Activated CD8-positive, alpha-beta memory T cell treated with anti-CD3 and anti-CD28 coated beads for 24 hours (primary cell): ENCODE results near the gene PHF23.
"Not testable (repeated sequence)": the region's sequence is repeated elsewhere in the genome, so short reads cannot be mapped to it uniquely, and the experiment has no call there.

Experiments used
- DNase-seq: peaks from one replicate; pipeline ENCODE4 v3.0.0-alpha.2; 2020

PHF23 gene

DNA sequence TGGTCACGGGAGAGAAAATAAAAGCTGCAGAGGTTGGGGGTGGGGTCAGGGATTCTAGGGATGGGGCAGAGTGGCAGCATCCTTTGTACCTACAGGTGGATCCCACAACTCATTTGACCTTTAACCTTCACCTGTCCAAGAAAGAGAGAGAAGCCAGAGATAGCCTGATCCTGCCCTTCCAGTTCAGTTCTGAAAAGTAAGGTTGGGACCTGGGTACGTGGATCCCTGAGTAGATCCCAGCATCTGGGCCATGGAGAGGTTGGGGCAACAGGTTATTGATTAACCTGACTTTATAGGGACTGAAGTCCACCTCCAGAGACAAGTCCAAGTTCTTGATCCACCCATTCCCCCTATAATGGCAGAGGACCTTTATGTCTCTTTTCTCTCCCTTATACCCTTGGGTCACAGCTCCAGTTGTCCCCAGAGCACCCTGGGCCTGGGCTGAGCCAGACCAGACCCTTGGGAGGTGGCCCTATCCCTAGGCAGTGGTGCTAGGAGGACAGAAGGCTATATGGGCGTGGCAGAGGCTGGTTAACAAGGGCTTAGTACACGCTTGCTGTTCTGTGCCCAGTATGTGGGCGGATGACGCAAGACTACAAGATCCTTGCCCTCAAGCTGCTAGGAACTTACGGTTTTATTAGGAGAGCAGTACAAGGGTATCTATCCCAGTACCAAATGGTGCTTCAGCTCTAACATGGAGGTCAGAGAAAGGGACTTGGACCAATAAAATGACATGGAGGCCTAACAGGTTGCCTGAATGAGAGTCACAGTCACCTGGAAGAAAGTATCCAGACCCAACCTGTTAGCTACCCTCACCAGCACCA lies 19.7 kb upstream of the PHF23 start:
- no peak for DNase-seq

DNA sequence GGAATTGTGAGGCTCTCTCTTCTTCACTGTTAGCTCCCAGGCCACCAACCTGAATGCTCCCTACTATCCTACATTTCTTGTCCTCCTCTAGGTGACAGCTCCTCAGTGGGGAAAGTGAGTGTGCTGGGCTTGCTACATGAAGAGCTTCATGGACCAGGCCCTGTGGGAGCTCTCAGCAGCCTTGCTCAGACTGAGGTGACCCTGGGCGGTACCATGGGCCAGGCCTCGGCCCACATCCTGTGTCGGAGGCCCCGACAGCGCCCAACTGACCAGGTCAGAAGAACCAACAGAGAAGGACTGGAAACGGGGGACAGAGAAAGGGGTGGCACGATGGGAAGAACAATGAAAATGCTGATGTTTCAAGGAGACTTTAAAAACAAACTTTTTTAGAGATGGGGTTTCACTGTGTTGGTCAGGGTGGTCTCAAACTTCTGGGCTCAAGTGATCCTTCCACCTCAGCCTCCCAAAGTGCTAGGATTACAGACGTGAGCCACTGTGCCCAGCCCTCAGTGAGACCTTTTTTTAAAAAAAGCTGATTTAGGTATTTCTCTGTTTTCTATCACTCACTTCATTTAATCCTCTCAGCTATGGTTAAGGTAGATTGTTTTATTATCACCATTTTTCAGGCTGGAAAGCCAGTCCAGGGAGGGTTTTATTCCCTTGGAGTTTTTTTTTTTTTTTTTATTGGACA lies 17.7 kb upstream of the PHF23 start:
- no peak for DNase-seq

DNA sequence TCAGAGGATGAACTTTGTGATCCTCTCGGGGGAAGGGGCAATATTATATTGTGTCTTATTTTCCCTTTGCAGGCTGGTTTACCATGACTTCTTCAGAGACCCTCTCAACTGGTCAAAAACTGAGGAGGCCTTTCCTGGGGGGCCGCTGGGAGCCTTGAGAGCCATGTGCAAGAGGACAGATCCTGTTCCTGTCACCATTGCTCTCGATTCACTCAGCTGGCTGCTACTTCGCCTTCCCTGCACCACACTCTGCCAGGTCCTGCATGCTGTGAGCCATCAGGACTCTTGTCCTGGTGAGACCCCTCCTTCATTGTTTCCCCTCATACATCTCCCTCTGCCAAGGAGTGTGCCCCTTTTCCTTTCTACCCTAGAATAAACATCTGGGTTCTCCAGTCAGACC lies 15.3 kb upstream of the PHF23 start:
- DNase-seq: no peak

DNA sequence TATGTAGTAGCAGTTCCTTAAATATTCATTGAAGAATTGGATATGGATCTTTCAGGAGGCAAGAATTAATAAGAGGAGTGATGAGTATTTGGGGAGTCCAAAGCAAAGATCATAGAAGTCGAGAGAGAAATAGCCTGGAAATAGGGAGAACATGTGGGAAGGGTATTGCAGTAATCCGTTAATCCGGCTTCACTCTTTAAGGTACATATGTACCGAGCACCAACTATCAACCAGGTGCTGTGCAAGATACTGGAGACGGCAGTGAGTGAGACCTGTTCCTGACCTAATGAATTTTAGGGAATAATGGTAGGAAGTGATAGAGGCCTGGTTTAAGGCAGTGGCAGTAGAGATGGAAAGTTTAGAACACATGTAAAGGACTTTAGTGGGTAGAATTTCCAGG lies 13.8 kb upstream of the PHF23 start:
- DNase-seq: no peak

DNA sequence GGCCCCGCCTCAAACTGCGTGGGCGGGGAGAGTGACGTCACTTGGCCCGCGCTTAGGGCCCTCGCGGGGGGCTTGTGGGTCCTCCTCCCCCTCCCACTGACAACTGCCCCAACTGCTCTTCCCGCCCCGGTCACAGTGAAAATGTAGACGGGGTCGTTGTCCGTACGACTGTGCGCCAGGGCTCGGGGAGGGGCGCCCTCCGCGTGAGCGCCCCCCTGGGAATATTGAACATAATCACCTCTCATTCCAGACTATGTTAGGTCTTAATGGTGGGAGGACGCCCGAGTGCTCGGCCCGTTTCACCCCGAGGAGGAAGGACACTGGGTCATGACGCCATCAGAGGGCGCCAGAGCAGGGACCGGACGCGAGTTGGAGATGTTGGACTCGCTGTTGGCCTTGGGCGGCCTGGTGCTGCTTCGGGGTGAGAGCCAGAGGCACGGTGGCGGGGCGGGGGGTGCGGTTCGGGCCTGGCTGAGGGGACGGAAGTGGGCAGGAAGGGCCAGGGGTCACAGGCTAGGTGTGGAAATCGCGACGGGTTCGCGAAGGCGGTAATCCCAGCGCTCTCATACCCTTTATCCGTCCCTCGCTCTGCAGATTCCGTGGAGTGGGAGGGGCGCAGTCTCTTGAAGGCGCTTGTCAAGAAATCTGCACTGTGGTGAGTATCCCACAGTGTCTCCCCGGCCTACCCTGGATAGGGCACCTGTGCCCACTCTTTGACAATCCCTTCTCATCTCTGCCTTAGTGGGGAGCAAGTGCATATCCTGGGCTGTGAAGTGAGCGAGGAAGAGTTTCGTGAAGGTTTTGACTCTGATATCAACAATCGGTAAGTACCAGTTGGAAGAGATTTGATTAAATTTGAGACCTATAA lies 13.2 kb upstream of the PHF23 start, which contains the start of gene ELP5:
TSS of gene ELP5 (plus strand) at position 40 of the 868 bp plus-strand sequence. CDS start at position 376, 336 bp downstream.
- DNase-seq: no peak

DNA sequence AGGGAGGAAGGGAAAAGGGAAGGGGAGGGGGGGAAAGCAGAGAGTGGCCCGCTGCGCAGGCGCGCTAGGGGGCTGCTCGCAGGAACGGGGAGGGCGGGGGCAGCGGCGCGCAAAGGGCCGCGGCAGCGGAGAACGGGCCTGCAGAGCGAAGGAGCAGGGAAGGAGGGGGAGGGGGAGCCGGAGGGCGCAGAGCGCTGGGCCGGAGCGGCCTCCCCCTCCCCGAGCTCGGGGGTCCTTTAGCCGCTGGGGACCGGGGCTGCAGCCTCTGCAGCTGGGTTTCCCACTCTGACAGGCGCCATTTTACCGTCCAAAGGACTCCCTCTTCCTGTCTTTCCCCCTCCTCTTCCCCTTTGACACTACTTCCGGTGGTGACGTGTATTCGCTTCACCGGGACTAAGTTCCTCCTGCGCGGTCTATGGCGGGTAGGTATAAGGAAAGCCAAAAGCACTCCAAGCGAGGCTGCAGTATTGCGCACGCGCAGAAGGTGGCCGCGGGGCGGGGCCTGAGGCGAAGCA lies 12.5 kb upstream of the PHF23 start, which contains the start of gene CTDNEP1:
TSS of gene CTDNEP1 (minus strand) at position 74 of the 515 bp plus-strand sequence. CDS start 438 bp downstream, outside the sequence.
- peak; percentile 100 for DNase-seq

DNA sequence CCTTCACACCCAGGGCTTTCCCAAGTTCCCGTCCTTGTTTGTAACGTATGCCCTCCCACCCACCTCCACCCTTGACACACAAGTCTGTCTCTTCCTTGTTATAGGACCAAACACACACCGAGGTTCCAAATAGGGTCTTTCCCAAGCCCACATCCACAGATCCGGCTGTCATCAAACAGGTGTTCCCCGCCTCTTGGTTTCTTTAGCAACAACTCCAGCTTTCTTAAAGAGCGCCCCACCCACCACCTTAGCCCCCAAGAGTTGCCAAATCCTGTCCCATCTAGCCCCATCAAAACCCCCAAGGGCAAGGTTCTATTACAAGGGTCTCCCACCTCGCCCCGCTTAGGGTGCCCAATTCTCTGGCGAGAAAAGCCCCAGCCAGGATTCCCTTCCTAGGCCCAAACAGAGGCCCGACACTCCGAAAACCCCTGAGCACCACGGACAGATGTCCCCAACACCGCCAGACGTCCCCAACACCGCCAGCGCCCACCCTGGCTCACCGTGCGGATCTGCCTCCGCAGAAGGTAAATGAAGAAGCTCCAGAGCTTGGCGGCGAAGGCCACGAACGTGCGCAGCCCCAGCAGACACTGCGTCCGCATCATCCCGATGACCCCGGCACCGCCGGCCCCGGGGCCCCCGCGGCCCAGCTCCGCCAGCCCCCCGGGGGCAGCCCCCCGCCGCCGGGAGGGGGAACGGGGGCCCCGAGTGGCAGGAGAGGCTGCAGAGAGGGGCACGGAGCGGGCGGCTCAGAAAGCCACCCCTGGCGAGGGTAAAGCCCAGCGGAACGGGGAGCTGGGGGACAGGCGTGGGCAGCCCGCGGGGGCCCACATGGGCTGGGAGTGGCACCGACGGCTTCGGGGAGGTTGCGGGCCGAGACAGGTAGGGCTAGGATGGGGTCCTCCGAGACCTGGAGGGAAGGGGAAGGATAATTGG lies 11.7 kb upstream of the PHF23 start:
- no peak for DNase-seq

DNA sequence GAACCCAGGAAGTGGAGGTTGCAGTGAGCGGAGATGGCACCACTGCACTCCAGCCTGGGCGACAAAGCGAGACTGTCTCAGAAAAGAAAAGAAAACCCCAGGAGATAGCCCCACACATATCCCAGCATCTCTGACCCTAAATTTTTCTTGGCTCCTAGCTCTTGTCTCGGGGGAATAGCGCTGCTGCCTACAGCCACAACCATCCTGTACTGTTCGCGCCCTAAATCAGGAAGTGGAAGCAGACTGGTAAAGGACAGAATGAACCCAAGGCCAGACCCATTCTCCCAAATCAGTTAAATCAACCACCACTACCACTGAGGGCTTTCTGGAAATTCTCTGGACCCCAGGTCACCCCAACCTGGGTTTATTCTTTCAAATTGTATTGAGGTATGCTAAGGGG lies 10.6 kb upstream of the PHF23 start:
- DNase-seq: no peak

DNA sequence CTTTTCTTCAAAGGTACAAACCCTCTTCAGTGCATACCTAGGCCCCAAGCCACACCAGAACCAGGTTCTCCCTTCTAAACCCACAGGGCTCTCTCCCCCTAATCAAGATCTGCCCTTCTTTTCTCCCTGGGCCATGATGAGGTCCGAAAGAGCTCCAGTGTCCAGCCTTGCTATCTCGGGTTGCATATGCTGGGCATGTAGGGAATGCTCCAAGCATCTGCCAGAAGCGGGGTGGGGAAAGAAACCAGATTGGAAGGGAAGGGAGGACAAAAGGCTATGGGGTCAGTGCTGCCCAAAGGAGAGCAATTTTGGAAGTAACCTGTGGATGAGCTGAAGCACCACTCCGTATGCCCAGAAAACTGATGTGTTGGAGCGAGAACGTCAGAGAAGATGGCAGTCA lies 10.0 kb upstream of the PHF23 start:
- no peak for DNase-seq

DNA sequence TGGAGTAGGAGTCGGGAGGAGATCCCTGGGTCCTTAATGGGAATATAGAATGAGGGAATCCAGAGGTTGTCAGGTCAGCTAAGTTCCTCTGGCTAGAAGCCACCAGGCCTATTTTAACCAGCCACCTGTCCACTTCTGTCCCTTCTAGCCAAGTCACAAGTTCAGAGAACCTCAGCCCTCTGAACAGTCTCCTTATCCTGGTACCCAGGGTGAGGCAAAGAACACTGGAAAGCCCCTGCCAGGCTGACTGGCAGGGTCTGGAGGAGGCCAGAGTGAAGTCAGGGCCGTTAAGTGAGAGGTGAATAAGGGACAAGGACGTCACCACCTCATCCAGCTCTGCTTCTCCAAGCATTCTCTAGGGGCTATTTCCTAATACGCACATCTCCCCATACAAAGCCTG lies 9.5 kb upstream of the PHF23 start:
- no peak for DNase-seq

DNA sequence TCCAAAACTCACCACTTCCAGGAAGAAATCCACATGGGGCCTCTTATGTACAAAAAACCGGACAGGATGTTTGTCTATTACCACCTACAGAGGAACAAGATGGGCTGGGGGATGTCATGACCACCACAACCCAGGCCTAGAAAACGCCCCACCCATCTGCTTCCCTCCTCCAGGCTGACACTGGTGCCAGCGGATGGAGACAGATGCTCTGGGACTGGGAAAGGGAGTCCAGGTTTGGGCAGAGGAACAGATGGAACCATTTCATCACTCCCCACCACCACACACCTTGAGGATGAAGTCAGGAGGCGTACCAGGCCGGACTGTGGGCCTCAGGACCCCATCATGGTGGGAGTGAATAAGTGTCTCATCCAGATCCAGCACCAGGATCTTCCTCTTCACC lies 7.5 kb upstream of the PHF23 start:
- DNase-seq: no peak

DNA sequence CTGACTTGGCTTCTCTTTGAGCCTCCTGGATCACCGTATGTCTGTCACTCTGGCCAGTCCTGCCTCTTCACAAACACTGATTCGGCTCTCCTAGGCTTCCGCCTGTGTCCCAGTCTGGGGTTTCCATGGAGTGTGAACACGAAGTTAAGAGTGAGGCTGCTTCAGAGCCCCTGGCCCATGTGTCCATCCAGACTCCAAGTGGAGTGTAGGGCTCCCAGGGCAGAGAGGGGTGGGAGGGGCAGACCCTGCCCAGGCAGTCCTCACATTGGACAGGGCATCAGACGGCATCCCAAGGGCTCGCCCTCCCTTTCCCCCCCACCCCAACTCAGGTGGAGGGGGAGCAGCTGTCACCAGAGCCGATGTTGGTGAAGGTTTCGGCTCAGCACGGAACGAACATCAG lies 4.6 kb upstream of the PHF23 start:
- not testable (repeated sequence) for DNase-seq

DNA sequence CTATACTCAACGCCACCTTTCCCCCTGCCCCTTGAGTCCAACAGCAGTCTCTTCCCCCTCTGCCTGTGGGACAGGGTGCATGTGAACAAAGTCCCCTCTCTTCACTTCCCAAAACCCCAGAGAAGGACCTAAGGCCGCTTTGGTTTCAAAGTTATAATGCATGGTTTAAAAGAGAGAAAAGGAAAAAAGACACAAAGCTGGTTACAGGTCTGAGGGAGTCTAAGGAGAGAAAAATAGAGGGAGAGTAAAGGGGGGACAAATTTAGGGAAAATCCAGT lies 4.1 kb upstream of the PHF23 start:
- no peak for DNase-seq

DNA sequence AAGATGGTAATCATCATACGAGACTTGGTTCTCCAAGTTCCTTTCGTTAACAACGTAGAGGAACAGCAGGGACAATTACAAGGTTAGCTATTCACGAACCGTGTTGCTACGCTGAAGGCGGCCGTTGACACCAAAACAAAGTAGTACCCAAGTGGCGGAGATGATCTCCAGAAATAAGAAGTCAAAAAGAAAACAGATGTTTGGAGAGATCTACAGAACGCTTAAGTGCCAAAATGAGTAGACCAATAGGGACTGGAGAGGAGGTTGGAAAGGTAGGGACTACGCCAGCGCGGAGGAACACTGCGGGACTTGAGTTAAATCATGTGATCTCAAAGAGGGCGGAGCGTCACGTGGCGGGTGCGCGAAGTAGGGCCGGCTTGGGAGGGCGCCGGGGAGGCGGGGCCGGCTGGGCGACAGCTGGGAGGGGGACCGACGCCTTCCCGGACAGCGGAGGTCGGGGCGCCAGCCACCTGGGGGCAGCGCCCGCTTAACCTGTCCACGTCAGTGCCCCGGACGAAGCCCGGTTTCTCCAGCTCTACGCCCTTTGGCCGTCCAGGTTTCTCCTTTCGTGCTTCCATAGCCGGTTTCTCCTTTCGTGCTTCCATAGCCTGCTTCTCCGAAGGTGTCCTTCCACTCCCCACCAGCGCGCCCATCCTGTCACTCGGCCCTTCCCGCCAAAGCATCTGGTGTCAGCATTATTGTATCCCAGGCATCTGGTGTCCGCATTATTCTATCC lies 3.6 kb upstream of the PHF23 start:
- peak; percentile 96 for DNase-seq

DNA sequence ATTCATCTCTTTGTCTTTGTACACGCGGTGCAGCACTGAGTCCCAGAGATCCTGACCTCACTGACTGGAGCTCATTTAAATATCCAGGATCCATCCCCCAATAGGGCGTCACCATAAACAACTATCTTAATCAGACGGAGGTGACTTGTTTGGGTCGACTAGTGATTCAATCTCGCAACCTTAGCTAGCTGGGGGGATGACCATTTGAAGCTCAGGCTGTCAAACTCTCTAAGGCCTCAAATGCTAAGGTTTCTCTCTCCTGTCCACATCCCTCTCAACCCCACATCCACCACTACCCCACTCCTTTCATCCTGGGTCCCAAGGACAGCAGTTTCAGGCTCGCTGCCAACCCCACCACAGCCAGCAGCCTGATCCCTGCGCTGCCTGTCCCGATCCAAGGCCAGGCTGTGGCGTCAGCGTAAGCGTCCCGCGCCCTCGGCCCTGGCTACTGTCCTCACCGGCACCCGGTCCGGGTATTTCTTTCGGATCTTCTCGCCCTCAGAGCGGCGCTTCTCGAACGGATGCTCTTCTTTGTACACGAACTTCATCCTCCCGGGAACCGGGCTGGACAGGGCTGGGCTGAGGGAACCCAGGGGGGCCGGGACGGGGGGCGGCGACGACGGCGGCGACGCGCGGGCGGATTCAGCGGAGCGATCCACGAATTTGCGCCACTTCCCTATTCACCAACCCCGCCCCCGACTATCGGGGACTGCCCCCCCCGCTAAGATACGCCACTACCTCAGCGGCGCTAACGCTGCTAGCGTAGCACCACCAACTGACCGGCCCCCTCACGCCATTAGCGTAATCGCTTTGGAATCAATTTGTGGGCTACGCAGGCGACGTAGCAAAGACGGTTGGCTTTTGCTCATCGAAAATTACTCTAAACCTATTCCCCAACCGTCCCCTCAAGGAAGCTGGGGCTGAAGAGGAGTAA lies 2.8 kb upstream of the PHF23 start, which contains the start of gene GABARAP:
TSS of gene GABARAP (minus strand) at position 667 of the 934 bp plus-strand sequence. CDS start at position 548, 119 bp downstream.
- peak; percentile 99 for DNase-seq

DNA sequence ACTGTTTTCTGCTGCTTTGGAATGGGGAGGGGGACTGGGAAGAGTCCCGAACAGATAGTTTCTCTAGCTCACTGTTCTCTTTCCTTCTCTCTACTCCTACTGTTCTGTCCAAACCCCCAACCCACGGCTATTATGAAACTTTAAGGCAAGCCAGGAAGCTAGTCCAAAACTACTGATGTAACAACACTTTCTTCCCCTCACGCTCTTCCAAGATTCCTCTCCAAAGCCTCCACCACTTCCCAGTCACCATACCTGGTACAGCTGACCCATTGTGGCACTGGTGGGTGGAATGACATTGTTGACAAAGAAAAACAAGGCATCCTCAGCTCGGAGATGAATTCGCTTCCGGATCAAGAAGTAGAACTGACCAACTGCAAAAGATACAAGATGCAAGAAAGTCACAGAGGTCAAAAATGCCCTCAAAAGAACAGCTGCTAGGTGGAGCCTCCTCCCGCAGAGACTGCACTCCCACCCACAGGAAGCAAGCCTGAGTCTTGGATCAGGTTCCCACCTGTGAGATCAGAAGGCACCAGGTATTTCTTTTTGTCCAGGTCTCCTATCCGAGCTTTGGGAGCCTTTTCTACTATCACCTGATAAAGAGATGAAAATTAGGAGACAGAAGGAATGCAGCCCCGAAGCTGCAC lies 2.0 kb upstream of the PHF23 start:
- no peak for DNase-seq

DNA sequence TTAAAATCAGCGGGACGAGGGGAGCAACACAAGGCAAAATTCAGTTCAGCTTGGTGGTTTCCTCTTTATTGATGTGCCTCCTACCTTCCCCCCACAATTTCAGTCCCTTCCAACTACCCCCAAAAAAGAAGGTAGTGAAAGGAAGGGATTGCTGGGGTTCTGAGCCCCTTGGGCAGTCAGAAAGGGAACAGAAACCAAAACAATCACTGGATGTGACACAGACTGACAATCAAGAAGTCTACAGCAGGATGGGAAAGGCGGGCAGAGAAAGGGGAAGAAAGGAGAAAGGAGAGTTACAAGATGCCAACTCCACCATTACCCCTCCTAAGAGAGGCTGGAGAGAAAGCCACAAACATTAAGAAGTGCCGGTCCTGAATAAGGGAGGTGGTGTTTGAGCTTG lies 1.1 kb upstream of the PHF23 start:
- DNase-seq: no peak

DNA sequence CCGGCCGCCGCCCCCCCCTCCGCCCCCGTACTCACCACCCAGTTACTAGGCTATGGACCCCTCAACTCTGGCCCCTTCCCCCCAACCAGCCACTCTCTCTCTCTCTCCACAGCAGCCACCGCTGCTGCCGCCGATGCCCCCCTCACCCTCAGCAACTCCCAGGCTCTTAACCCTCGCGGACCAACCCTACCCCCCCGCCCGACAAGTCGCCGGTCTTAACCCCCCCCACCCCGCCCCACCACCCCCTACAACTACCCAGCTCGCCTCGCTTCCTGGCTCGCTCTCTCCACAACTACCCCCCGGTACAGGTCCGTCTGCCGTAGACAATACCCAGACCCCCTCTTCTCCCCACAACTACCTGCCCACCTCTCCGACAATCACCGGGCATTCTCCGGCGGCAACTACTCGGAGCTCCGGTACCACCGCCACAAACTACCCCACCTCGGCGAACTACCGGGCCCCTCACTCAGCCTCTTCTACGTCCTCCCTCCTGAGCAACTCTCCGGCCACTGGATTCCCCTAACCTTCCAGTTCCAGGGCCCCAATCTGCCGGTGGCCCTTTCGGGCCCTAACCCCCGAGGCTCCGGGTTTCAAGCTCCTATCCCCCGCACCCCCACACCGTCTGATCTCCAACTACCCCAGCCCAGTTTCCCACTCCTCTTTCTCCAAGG lies 702 bp downstream of the PHF23 start:
- peak; percentile 78 for DNase-seq
